ENCODE measurements around the gene RBP2. TPM values are rescaled to one million over a fixed set of nuclear protein-coding genes. Genes with fewer than 3 reads are reported as not detected.

RBP2 gene
- total RNA-seq, 1 donor, result not detected

DNA sequence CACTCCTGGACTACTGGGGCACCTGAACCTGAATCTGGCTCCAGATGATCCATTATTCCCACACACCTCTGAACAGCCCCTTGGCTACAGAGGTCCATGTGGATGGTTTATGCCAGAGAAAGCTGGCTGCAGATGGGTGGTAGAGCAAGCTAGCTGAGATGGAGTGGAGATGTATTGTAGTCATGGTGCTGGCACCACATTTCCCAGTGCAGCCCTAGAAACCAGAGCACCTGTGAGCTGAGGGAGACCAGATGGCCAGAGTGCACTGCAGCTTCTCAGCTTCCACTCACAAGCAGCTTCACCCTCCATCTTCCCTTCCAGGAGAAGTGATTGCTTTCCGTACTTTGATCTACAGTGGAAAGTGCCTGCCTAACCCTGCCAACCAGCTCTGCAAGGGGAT lies 33.3 kb upstream of the RBP2 start:
- Histone ChIP-seq H3K27ac (ENCODE audit: low read depth, low read length) (no peak overlapping the region), H2AFZ (ENCODE audit: low read length) (no peak overlapping the region), H4K20me1 (ENCODE audit: insufficient read depth, low read length) (no peaks in the 10 kb centered on the region), H3K4me3 (ENCODE audit: insufficient read depth, low read length) (no peak overlapping the region), H3K27me3 (ENCODE audit: insufficient read depth, low read length) (no peaks in the 10 kb centered on the region), H3K36me3 (ENCODE audit: insufficient read depth, low read length) (no peaks in the 10 kb centered on the region), H3K4me1 (ENCODE audit: insufficient read depth, low read length) (no peaks in the 10 kb centered on the region), H3K4me2 (ENCODE audit: insufficient read depth, low read length) (no peak overlapping the region), H3K9me3 (ENCODE audit: low read depth, low read length) (no peaks in the 10 kb centered on the region), H3K79me2 (ENCODE audit: insufficient read depth, low read length) (no peaks in the 10 kb centered on the region)
- TF ChIP-seq, protein P1, sequence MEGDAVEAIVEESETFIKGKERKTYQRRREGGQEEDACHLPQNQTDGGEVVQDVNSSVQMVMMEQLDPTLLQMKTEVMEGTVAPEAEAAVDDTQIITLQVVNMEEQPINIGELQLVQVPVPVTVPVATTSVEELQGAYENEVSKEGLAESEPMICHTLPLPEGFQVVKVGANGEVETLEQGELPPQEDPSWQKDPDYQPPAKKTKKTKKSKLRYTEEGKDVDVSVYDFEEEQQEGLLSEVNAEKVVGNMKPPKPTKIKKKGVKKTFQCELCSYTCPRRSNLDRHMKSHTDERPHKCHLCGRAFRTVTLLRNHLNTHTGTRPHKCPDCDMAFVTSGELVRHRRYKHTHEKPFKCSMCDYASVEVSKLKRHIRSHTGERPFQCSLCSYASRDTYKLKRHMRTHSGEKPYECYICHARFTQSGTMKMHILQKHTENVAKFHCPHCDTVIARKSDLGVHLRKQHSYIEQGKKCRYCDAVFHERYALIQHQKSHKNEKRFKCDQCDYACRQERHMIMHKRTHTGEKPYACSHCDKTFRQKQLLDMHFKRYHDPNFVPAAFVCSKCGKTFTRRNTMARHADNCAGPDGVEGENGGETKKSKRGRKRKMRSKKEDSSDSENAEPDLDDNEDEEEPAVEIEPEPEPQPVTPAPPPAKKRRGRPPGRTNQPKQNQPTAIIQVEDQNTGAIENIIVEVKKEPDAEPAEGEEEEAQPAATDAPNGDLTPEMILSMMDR (IDR thresholded peaks at IDR 0.05; ENCODE audit: extremely low read depth, low read depth, low read length), result no peak
- DNase-seq (ENCODE audit: insufficient read length, low spot score, missing footprints), result no peak

DNA sequence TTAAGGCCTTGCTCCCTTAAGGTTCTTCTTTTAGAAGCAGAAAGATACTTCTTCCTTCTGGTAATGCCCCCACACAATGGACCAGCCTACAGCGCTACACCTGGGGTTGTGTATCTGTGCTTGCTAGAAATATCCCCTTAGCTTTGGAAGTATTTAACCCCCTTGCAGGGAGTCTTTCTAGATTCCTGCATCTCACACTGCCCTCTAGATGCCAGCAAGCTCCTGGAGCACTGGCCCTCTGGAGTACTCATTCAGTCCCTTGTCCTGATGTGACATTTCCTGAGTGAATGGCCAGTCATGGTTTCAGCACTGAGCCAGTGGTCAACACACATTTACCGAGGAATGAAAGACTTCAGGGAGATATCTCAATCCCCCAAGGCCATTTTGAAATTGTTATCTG lies 30.4 kb upstream of the RBP2 start:
- DNase-seq (ENCODE audit: insufficient read length, low spot score, missing footprints), result no peak
- TF ChIP-seq, protein P1 (IDR thresholded peaks at IDR 0.05; ENCODE audit: extremely low read depth, low read depth, low read length), result no peak
- Histone ChIP-seq H4K20me1 (ENCODE audit: insufficient read depth, low read length) (no peaks in the 10 kb centered on the region), H3K9me3 (ENCODE audit: low read depth, low read length) (no peaks in the 10 kb centered on the region), H2AFZ (ENCODE audit: low read length) (no peak overlapping the region), H3K4me3 (ENCODE audit: insufficient read depth, low read length) (no peak overlapping the region), H3K4me2 (ENCODE audit: insufficient read depth, low read length) (no peak overlapping the region), H3K4me1 (ENCODE audit: insufficient read depth, low read length) (no peaks in the 10 kb centered on the region), H3K27ac (ENCODE audit: low read depth, low read length) (no peak overlapping the region), H3K27me3 (ENCODE audit: insufficient read depth, low read length) (no peaks in the 10 kb centered on the region), H3K36me3 (ENCODE audit: insufficient read depth, low read length) (no peaks in the 10 kb centered on the region), H3K79me2 (ENCODE audit: insufficient read depth, low read length) (no peaks in the 10 kb centered on the region)

DNA sequence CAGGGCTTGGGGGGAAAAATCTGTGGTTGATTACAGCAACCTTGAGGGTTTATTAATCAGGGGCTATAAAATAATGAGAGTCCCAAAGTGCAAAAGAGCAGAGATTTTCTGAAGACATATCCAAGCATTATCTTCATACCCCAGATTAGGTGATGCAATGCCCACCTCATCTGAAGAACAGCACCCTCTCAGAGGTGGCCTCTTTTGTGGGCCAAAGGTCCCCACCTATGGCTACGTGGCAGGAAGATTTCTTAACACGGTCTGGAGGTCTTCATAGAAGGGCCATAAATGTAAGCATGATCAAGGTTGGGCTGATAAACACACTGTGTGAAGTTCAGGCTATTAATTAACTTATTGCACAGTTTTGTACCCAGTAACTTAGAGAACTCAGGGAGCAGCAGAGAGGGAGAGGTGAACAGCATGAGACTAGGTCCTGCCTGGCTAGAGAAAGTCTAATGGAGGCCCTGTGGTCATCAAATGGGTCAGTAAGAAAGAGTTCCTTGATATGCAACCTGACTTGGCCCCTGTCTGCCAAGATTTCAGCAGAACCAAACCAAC lies 29.6 kb upstream of the RBP2 start:
- Histone ChIP-seq H3K27me3 (ENCODE audit: insufficient read depth, low read length) (no peaks in the 10 kb centered on the region), H3K27ac (ENCODE audit: low read depth, low read length) (no peak overlapping the region), H3K36me3 (ENCODE audit: insufficient read depth, low read length) (no peaks in the 10 kb centered on the region), H3K4me3 (ENCODE audit: insufficient read depth, low read length) (no peak overlapping the region), H3K9me3 (ENCODE audit: low read depth, low read length) (no peaks in the 10 kb centered on the region), H3K4me2 (ENCODE audit: insufficient read depth, low read length) (no peak overlapping the region), H3K79me2 (ENCODE audit: insufficient read depth, low read length) (no peaks in the 10 kb centered on the region), H3K4me1 (ENCODE audit: insufficient read depth, low read length) (no peaks in the 10 kb centered on the region), H2AFZ (ENCODE audit: low read length) (no peak overlapping the region), H4K20me1 (ENCODE audit: insufficient read depth, low read length) (no peaks in the 10 kb centered on the region)
- no peak for DNase-seq (ENCODE audit: insufficient read length, low spot score, missing footprints)
- TF ChIP-seq, protein P1 (IDR thresholded peaks at IDR 0.05; ENCODE audit: extremely low read depth, low read depth, low read length), result no peak

DNA sequence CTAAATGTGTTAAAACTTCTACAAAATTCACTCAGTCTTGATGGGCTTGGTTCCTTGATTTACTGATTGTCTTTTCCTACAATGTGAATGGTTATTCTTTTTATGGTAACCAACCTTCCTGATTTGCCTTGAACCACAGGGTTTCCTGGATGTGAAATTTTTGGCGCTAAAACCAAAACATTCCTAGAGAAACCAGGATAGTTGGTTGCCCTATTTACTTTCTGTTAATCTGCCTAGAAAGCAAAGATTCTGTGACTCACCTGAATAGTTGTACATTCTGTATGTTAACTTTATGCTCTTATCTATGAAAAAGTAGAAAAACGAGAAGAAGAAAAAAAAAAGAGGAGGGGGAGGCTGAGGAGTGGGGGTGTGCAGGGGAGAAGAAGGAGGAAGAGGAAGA lies 23.2 kb upstream of the RBP2 start:
- no peak for DNase-seq (ENCODE audit: insufficient read length, low spot score, missing footprints)
- Histone ChIP-seq H3K9me3 (ENCODE audit: low read depth, low read length) (no peaks in the 10 kb centered on the region), H3K4me2 (ENCODE audit: insufficient read depth, low read length) (no peak overlapping the region), H3K27me3 (ENCODE audit: insufficient read depth, low read length) (no peaks in the 10 kb centered on the region), H3K36me3 (ENCODE audit: insufficient read depth, low read length) (no peaks in the 10 kb centered on the region), H3K79me2 (ENCODE audit: insufficient read depth, low read length) (no peaks in the 10 kb centered on the region), H3K4me3 (ENCODE audit: insufficient read depth, low read length) (no peak overlapping the region), H3K27ac (ENCODE audit: low read depth, low read length) (no peak overlapping the region), H3K4me1 (ENCODE audit: insufficient read depth, low read length) (no peaks in the 10 kb centered on the region), H4K20me1 (ENCODE audit: insufficient read depth, low read length) (no peaks in the 10 kb centered on the region), H2AFZ (ENCODE audit: low read length) (no peak overlapping the region)
- TF ChIP-seq, protein P1 (IDR thresholded peaks at IDR 0.05; ENCODE audit: extremely low read depth, low read depth, low read length), result no peak
